PC-9 (cell line): Measurements from ENCODE around the gene PTPRA.

ENCODE experiments used
- EZH2 ChIP-seq: fragments of 200-600 bp; sonication (generic); IDR thresholded peaks from 2 replicates; pipeline ENCODE4 v1.8.0; 2017; ENCODE audit warnings: antibody characterized with exemption, low read depth
- TF ChIP-seq, protein P1 (sequence below): fragments of 200-600 bp; sonication (generic); conservative IDR thresholded peaks from 2 replicates; pipeline ENCODE4 v1.6.1; 2017; ENCODE audit warnings: mixed run types, antibody characterized with exemption, mild to moderate bottlenecking, moderate library complexity

DNA sequence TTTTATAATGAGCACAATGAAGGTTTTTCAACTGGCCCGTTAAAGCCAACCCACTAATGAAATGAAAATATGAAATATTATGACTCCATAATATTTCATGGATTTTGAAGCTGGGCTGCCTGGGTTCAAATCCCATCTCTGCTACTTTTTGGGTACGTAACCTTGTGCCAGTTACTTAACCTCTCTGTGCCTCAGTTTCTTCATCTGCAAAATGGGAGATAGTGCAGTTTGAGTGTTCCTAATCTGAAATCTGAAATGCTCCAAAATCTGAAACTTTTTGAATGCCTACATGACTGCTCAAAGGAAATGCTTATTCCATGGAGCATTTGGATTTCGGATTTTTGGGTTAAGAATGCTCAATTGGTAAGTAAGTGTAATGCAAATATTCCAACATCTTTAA, 29.5 kb downstream of the PTPRA start:
- TF ChIP-seq, protein P1, sequence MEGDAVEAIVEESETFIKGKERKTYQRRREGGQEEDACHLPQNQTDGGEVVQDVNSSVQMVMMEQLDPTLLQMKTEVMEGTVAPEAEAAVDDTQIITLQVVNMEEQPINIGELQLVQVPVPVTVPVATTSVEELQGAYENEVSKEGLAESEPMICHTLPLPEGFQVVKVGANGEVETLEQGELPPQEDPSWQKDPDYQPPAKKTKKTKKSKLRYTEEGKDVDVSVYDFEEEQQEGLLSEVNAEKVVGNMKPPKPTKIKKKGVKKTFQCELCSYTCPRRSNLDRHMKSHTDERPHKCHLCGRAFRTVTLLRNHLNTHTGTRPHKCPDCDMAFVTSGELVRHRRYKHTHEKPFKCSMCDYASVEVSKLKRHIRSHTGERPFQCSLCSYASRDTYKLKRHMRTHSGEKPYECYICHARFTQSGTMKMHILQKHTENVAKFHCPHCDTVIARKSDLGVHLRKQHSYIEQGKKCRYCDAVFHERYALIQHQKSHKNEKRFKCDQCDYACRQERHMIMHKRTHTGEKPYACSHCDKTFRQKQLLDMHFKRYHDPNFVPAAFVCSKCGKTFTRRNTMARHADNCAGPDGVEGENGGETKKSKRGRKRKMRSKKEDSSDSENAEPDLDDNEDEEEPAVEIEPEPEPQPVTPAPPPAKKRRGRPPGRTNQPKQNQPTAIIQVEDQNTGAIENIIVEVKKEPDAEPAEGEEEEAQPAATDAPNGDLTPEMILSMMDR: no peak
- TF ChIP-seq EZH2: no peak
